Fibroblast of the aortic adventitia (primary cell): Measurements from ENCODE around the gene IFI27L2. TPM values are rescaled to one million over a fixed set of nuclear protein-coding genes. Genes with fewer than 3 reads are reported as not detected.

Experiments used
- DNase-seq: peaks from one replicate; pipeline ENCODE4 v3.0.0-alpha.2; 2010; ENCODE audit warnings: low read depth
- H3K4me3 ChIP-seq: 2 replicates; pipeline ENCODE4 v1.5.1; 2011; ENCODE audit warnings: low read depth, mild to moderate bottlenecking, control low read depth, low read length, moderate library complexity
- CTCF ChIP-seq: IDR thresholded peaks from 2 replicates; pipeline ENCODE4 v1.5.1; 2011; ENCODE audit warnings: mild to moderate bottlenecking, low read length, control low read depth, inconsistent platforms; ENCODE audit not compliant: insufficient read depth
- total RNA-seq: library from RNA; depleted of rRNA; stranded (reverse); fragments of >200 nt; gene quantifications from 2 replicates; pipeline ENCODE4 v1.2.3, GENCODE V29; 2012; ENCODE audit warnings: low replicate concordance

Gene IFI27L2
- total RNA-seq, 1 donor, result 107 TPM

DNA sequence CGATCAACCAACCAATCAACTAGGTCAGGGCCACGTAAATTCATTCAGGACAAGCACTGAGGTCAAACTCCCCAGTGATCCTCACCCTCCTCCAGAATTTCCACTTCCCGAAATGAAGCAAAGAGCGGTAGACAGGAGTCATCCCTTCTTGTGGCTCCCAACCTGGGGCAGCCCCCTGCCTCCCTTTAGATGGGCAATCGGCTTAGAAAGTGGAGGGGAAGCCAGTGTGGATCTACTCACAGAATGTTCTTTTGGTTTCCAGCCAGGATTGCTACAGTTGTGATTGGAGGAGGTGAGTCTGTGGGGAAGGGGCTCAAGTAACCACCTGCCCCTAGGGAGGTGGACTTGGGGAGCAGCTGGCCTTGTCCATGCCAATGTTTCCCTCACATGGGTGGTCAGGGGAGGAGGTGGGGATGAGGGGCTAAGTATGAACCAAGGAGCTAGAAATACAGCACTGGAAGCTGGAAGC, 14.8 kb downstream of the IFI27L2 start:
- TF ChIP-seq CTCF, result no peak
- no peak for DNase-seq
- H3K4me3 ChIP-seq, result no peak overlapping the region

- peak; percentile 41 for DNase-seq
- H3K4me3 ChIP-seq, result no peak overlapping the region
- TF ChIP-seq CTCF, result no peak
Observed at GRCh38 chr14:94113908-94114588, 15.4 kb downstream of the IFI27L2 start.

DNA sequence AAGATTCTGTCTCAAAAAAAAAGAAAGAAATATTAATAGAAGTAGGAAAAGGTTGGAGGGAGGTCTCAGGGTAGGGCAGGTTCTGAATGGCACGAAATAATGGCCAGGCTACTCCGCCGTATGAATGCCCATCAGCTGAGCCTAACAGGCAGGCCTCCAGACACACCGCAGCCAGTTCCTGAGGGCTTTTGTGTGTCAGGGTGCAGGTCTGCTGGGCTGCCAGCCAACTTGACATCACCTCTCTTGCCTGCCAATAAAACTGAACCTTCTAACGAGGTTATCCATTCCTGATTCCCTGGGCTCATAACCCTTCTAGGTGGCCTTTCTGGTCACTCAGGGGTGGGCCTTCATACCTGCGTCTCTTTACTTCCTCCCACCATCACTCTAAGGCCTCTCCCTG, 15.9 kb downstream of the IFI27L2 start:
- H3K4me3 ChIP-seq, result no peak overlapping the region
- no peak for TF ChIP-seq CTCF
- peak; percentile 39 for DNase-seq

GRCh38 chr14:94113073-94113472, 16.3 kb downstream of the IFI27L2 start:
- TF ChIP-seq CTCF, result no peak

DNA sequence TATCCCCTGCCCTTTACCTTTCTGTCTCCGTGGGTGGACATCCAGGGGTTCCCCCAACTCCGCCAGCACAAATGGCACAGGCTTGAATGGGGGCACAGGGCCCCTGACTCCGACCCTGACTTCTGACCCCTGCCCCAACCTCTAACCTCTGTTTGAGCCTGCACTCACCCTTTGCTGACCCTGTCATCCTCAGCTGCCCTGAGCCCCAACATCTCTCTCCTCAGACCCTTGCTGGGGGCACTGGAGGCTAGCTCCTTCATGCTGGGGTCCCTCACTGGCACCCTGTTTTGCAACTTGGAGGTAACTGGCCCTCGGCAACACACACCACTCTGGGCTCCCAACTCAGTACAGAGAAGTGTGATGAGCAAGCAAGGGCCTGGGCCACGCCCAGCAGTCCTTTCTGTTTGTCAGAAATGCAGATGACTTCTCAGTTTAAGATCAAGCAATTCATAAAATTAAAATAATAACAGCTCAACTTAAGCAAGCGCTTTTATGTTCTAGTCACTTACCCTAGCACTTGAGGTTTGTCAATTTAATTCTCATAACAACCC, 16.8 kb downstream of the IFI27L2 start:
- no peak for TF ChIP-seq CTCF
- DNase-seq, result no peak
- H3K4me3 ChIP-seq, result no peak overlapping the region

More at GRCh38 chr14:94113073-94113472, 16.3 kb downstream of the IFI27L2 start:
- H3K4me3 ChIP-seq, result no peak overlapping the region
- no peak for DNase-seq

- no peak for DNase-seq
- peak overlapping the region; percentile 60 for H3K4me3 ChIP-seq
- no peak for TF ChIP-seq CTCF
Observed at GRCh38 chr14:94111276-94112095, 17.9 kb downstream of the IFI27L2 start.
